ENCODE results near the gene CTDSPL2.
"Not testable (repeated sequence)": the region's sequence is repeated elsewhere in the genome, so short reads cannot be mapped to it uniquely, and the experiment has no call there.

CTDSPL2 gene

GRCh38 chr15:44537735-44538240 is 110.4 kb downstream of the CTDSPL2 start:
- DNase-seq (ENCODE audit: low read depth in 2 of 2): no peak

DNA sequence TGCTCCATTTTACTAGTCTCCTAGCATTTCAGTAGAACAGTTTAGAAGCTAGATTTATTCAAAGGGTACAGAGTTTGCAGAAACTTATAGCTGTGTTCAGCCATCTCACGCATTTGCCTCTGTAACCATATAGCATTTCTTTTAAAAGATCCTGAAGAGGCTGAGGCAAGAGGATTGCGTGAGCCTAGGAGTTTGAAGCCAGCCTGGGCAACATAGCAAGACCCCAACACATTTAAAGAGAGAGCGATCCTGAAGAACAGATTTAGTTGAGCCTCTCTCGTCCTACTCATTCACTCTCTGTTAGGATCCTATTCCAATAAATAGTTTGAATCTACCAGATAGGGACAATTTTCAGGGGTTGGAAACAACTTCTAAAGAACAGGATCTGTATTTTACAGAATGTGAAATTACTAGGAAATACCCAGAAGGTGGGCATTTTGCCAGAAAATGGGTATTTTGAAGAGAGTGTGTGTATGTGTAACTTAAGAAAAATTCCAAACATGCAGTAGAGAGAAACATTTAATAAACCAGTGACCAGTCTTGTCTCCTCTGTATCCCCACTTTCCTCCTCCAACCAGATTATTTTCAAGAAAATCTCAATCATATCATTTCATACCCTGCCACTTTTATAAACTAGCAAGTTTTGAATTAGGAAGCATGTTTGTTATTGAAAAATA is 114.0 kb downstream of the CTDSPL2 start:
- DNase-seq (ENCODE audit: low read depth in 2 of 2): no peak

DNA sequence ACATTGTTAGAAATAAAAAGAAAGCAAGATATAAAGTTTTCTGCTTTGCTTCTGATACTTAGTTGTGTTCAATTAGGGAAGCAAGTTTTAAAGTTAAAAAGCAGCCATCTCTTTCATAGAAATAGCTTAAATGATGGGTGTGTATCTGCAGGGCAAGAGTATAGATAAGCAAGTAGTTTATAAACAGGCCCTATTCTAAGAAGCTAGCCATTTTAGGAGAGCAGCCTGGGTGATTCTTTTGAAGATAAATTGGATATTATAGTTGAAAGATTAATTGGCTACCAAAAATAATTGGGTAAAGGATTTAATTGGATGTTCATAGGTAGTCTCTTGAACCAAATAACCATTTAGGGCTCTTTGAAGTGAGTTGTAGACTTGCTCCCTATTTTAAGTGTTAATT is 115.2 kb downstream of the CTDSPL2 start:
- DNase-seq (ENCODE audit: low read depth in 2 of 2): no peak

GRCh38 chr15:44544745-44545144 is 117.3 kb downstream of the CTDSPL2 start:
- DNase-seq (ENCODE audit: low read depth in 2 of 2): not testable (repeated sequence)

GRCh38 chr15:44545913-44546802 is 118.7 kb downstream of the CTDSPL2 start:
- no peak for DNase-seq (ENCODE audit: low read depth in 2 of 2)

DNA sequence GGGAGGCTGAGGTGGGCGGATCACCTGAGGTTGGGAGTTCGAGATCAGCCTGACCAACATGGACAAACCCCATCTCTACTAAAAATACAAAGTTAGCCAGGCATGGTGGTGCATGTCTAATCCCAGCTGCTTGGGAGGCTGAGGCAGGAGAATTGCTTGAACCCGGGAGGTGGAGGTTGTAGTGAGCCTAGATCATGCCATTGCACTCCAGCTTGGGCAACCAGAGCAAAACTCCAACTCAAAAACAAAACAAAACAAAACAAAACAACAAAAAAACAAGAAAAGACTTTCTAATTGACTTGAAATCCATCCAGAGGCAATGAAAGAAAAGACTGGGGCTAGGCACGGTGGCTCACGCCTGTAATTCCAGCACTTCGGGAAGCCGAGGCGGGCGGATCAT is 121.7 kb downstream of the CTDSPL2 start:
- not testable (repeated sequence) for DNase-seq (ENCODE audit: low read depth in 2 of 2)

GRCh38 chr15:44550256-44550655 is 122.8 kb downstream of the CTDSPL2 start:
- DNase-seq (ENCODE audit: low read depth in 2 of 2): no peak

DNA sequence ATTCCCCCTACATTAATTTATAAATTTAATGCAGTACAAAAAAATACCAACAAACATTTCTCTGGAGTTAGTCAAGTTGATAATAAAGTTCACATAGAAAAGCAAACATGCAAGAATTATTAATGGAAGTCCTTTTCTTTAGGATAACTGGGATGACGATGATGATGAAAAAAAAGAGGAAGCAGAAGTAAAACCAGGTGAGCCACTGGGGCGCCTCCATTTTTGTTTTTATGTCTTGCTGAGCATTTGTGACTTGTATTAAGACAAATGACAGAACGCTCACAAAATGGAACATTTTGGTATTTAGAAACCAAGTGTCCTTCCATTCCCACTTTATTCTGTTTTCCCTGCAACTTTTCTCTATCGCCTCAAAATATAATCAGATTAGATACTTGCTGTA is 123.3 kb downstream of the CTDSPL2 start:
- no peak for DNase-seq (ENCODE audit: low read depth in 2 of 2)

- no peak for DNase-seq (ENCODE audit: low read depth in 2 of 2)
Observed at GRCh38 chr15:44554934-44555723, 127.7 kb downstream of the CTDSPL2 start.

DNA sequence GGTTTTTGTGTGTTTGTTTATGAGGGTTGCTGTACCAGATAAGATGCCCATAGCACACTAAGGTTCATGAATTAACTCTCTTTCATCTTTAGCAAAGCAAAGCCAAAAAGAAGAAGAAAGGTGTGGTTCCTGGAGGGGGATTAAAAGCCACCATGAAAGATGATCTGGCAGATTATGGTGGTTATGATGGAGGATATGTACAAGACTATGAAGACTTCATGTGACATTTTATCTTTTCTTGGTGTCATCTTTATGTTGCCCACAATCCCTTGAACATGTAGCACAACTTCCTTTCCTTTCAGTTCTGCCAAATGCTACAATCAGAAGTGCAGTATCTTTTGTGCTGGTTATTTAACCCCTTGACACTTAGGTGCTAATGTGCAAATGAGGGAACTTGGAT is 133.5 kb downstream of the CTDSPL2 start:
- not testable (repeated sequence) for DNase-seq (ENCODE audit: low read depth in 2 of 2)

- no peak for DNase-seq (ENCODE audit: low read depth in 2 of 2)
Observed at GRCh38 chr15:44565387-44566154, 138.1 kb downstream of the CTDSPL2 start.

- DNase-seq (ENCODE audit: low read depth in 2 of 2): no peak
Observed at GRCh38 chr15:44566155-44566540, 138.7 kb downstream of the CTDSPL2 start.

- DNase-seq (ENCODE audit: low read depth in 2 of 2): no peak
Observed at GRCh38 chr15:44568338-44568737, 140.9 kb downstream of the CTDSPL2 start.

GRCh38 chr15:44569316-44569715 is 141.9 kb downstream of the CTDSPL2 start:
- DNase-seq (ENCODE audit: low read depth in 2 of 2): no peak

- DNase-seq (ENCODE audit: low read depth in 2 of 2): no peak
Observed at GRCh38 chr15:44570361-44570760, 142.9 kb downstream of the CTDSPL2 start.

DNA sequence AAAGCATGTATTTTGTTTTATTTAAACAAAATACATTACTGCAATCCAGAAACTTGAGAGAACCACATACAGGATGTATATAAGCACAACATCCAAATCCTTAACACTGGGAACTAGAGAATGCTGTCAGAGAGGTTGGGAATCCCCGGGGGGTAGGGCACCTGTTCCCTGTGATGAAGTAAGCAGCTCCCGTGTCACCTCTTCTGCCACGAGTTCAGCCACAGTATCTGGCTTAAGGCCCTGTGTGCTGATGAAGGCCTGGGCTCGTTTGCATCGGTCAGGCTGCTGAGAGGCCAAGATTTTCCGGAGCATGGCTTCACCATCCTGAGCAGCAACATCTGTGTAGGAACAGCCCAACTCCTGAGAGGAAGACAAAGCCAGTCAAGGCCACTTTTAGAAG is 146.0 kb downstream of the CTDSPL2 start:
- no peak for DNase-seq (ENCODE audit: low read depth in 2 of 2)

- DNase-seq (ENCODE audit: low read depth in 2 of 2): no peak
Observed at GRCh38 chr15:44574734-44575133, 147.3 kb downstream of the CTDSPL2 start.
